Colonic mucosa (tissue), 4 donors: ENCODE results near the gene ONECUT1. TPM values are rescaled to one million over a fixed set of nuclear protein-coding genes. Genes with fewer than 3 reads are reported as not detected.

Source experiments
- DNase-seq: peaks from one replicate; pipeline ENCODE4 v3.0.0-alpha.2; 2020
- H3K27ac ChIP-seq: fragments of 200-600 bp; one replicate; pipeline ENCODE4 v1.8.0; 2021
- H3K27me3 ChIP-seq: fragments of 200-600 bp; one replicate; pipeline ENCODE4 v1.8.0; 2021
- H3K36me3 ChIP-seq: fragments of 200-600 bp; one replicate; pipeline ENCODE4 v1.8.0; 2021
- H3K4me1 ChIP-seq: fragments of 200-600 bp; one replicate; pipeline ENCODE4 v1.8.0; 2021; ENCODE audit warnings: mild to moderate bottlenecking
- H3K4me3 ChIP-seq: fragments of 200-600 bp; one replicate; pipeline ENCODE4 v1.8.0; 2021
- H3K9ac ChIP-seq, 2 donors: one replicate each; pipeline ENCODE4 v1.7.0; 2013; ENCODE audit warnings: control low read depth in 2 of 2, low read depth in 2 of 2, low read length in 2 of 2
- H3K9me3 ChIP-seq: fragments of 200-600 bp; one replicate; pipeline ENCODE4 v1.8.0; 2021
- CTCF ChIP-seq: fragments of 200-600 bp; IDR thresholded peaks from one replicate; pipeline ENCODE4 v1.8.0; 2022; ENCODE audit warnings: antibody characterized with exemption, mild to moderate bottlenecking
- intact Hi-C: fragments of 100-400 bp; cut with DNase I; formaldehyde crosslinking; loops from one replicate; pipeline ENCODE4 v1.14.1; 2022
- total RNA-seq, 2 donors: library from RNA; stranded (reverse); fragmentation: NEBNext Ultra II Directional in 1 of 2; extraction: Animal tissue kit (Norgen Biotek cat#: 25700) in 1 of 2; gene quantifications; one replicate each; pipeline ENCODE4 v1.2.1, GENCODE V29; 2021
- donor health status: healthy.
- donor health status: DM: no; HTN: no; CAD: no.
- donor health status: DM: no; HTN: no; CAD: no.

Gene ONECUT1
- total RNA-seq, 2 donors from 2014 or later, result 0.64 TPM; not detected in 1

- Histone ChIP-seq H3K27ac (no peak overlapping the region), H3K4me3 (no peak overlapping the region), H3K36me3 (no peaks in the 10 kb centered on the region), H3K9ac (no peak overlapping the region), H3K27me3 (no peaks in the 10 kb centered on the region), H3K9me3 (no peaks in the 10 kb centered on the region), H3K4me1 (no peaks in the 10 kb centered on the region)
- intact Hi-C loops, result no loop called here
- no peak for TF ChIP-seq CTCF
- DNase-seq, result no peak
Measured at GRCh38 chr15:52764731-52765130, 25.4 kb downstream of the ONECUT1 start.

GRCh38 chr15:52762621-52763020 lies 27.5 kb downstream of the ONECUT1 start:
- Histone ChIP-seq H3K4me1 (no peaks in the 10 kb centered on the region), H3K27me3 (no peaks in the 10 kb centered on the region), H3K9ac (no peak overlapping the region), H3K36me3 (no peaks in the 10 kb centered on the region), H3K27ac (no peak overlapping the region), H3K9me3 (no peaks in the 10 kb centered on the region), H3K4me3 (no peak overlapping the region)
- intact Hi-C loops, result no loop called here
- TF ChIP-seq CTCF, result no peak
- DNase-seq, result no peak

GRCh38 chr15:52760562-52760961 lies 29.6 kb downstream of the ONECUT1 start:
- intact Hi-C loops, result no loop called here

GRCh38 chr15:52759969-52760368 lies 30.2 kb downstream of the ONECUT1 start:
- Histone ChIP-seq H3K9ac (no peak overlapping the region), H3K4me3 (no peak overlapping the region), H3K36me3 (no peaks in the 10 kb centered on the region), H3K9me3 (no peaks in the 10 kb centered on the region), H3K4me1 (no peaks in the 10 kb centered on the region), H3K27ac (no peak overlapping the region), H3K27me3 (no peaks in the 10 kb centered on the region)
- no peak for DNase-seq
- intact Hi-C loops, result no loop called here
- TF ChIP-seq CTCF, result no peak

More at GRCh38 chr15:52760562-52760961, 29.6 kb downstream of the ONECUT1 start:
- H3K4me3 ChIP-seq, result no peak overlapping the region
- no peak overlapping the region for H3K9ac ChIP-seq
- TF ChIP-seq CTCF, result no peak
- H3K9me3 ChIP-seq, result no peaks in the 10 kb centered on the region
- no peaks in the 10 kb centered on the region for H3K4me1 ChIP-seq
- H3K36me3 ChIP-seq, result no peaks in the 10 kb centered on the region
- DNase-seq, result no peak
- H3K27ac ChIP-seq, result no peak overlapping the region
- no peaks in the 10 kb centered on the region for H3K27me3 ChIP-seq

GRCh38 chr15:52757496-52757895 lies 32.6 kb downstream of the ONECUT1 start:
- Histone ChIP-seq H3K4me1 (no peaks in the 10 kb centered on the region), H3K36me3 (no peaks in the 10 kb centered on the region), H3K9me3 (no peaks in the 10 kb centered on the region), H3K27me3 (no peaks in the 10 kb centered on the region), H3K27ac (no peak overlapping the region), H3K9ac (no peak overlapping the region), H3K4me3 (no peak overlapping the region)
- intact Hi-C loops, result no loop called here
- TF ChIP-seq CTCF, result no peak
- no peak for DNase-seq

GRCh38 chr15:52751522-52751921 lies 38.6 kb downstream of the ONECUT1 start:
- Histone ChIP-seq H3K9ac (no peak overlapping the region), H3K9me3 (no peaks in the 10 kb centered on the region), H3K4me1 (no peaks in the 10 kb centered on the region), H3K36me3 (no peaks in the 10 kb centered on the region), H3K27me3 (no peaks in the 10 kb centered on the region), H3K4me3 (no peak overlapping the region), H3K27ac (no peak overlapping the region)
- no peak for TF ChIP-seq CTCF
- no peak for DNase-seq
- intact Hi-C loops, result no loop called here
